Memory B cell (primary cell): ENCODE data around the gene RAET1E.
"Not testable (repeated sequence)": the region's sequence is repeated elsewhere in the genome, so short reads cannot be mapped to it uniquely, and the experiment has no call there.

Experiments
- ATAC-seq: fragments of 150-1000 bp; cut with Tn5 transposase; 2 replicates; pipeline ENCODE4 v1.10.0; 2021; ENCODE audit warnings: low read depth, mild to moderate bottlenecking, moderate library complexity
- DNase-seq, 2 donors: peaks; one replicate each; pipeline ENCODE4 v3.0.0; 2022; ENCODE audit warnings: low spot score in 2 of 2
- H3K27ac Mint-ChIP-seq: one replicate; pipeline ENCODE4 v1.8.0; 2022; ENCODE audit warnings: mild to moderate bottlenecking, moderate library complexity, mixed read lengths
- H3K27me3 Mint-ChIP-seq: one replicate; pipeline ENCODE4 v1.8.0; 2022; ENCODE audit warnings: mixed read lengths
- H3K36me3 Mint-ChIP-seq: one replicate; pipeline ENCODE4 v1.8.0; 2022; ENCODE audit warnings: mild to moderate bottlenecking, mixed read lengths
- H3K4me1 Mint-ChIP-seq: one replicate; pipeline ENCODE4 v1.8.0; 2022; ENCODE audit warnings: mixed read lengths
- H3K4me3 Mint-ChIP-seq: one replicate; pipeline ENCODE4 v1.8.0; 2022; ENCODE audit warnings: mild to moderate bottlenecking, moderate library complexity, mixed read lengths
- H3K9me3 Mint-ChIP-seq: one replicate; pipeline ENCODE4 v1.8.0; 2022; ENCODE audit warnings: mixed read lengths

Gene RAET1E

GRCh38 chr6:149861603-149862423, 36.1 kb downstream of the RAET1E start:
- H3K27ac Mint-ChIP-seq = no peak overlapping the region

DNA sequence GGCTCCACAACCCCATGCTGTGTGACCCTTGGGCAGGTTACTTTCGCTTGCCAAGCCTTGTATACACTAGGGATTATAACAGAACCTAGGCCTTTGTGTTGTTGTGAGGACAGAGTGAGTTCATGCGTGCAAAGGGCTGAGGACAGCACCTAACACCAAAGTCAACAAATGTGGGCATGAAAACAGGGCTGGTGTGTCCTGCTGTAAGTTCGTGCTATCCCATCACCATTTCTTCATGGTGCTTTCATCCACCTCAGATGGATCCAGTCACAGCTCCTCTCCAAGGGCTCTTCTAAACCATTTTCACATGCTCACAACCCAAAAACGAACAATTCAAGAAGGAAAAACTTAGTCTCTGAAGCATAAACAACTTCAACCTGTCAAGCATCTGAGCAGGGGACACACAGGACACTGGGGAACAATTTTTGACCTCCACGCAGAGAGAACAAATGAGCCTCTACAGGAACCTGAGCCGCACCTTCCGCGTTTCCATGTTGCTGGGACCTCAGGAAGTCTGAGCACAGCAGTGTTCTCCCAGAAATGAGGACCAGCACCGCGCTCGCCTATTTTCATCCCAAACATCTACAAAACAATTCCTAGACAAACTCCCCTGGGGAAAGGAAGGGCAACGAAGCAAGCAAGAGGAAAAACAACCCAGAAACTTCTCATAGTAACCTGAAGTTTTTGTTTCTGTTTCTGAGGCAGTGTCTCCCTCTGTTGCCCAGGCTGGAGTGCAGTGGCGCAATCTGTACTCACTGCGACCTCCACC, 36.9 kb downstream of the RAET1E start:
- Mint-ChIP-seq H3K4me3 (peak overlapping the region; percentile 14), H3K36me3 (no peaks in the 10 kb centered on the region), H3K4me1 (peaks cover 3% of the 10 kb centered on the region), H3K27ac (no peak overlapping the region), H3K9me3 (no peaks in the 10 kb centered on the region), H3K27me3 (peaks cover 10% of the 10 kb centered on the region)
- no peak for DNase-seq
- ATAC-seq = no peak

More at GRCh38 chr6:149861603-149862423, 36.1 kb downstream of the RAET1E start:
- Mint-ChIP-seq H3K4me3 (peak overlapping the region; percentile 45), H3K9me3 (no peaks in the 10 kb centered on the region), H3K4me1 (peaks cover 3% of the 10 kb centered on the region), H3K27me3 (peaks cover 10% of the 10 kb centered on the region), H3K36me3 (no peaks in the 10 kb centered on the region)
- DNase-seq (no peak), ATAC-seq (no peak)

DNA sequence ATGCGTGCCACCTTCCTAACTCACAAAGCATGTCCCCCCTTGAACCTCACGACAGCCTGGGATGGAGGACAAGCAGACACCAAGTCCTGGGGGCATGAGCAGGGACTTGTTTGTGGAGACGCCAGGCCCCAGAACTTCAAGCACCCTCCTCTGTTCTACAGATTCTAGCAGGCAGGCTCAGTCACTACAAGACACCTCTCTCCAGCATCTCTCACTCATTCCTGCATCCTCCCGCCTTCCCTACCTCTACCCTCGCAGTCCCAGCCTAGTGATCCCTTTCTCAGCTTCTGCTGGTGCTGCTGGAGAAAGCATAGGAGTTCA, 37.4 kb downstream of the RAET1E start:
- DNase-seq (no peak), ATAC-seq (no peak)
- Mint-ChIP-seq H3K27ac (no peak overlapping the region), H3K4me1 (peaks cover 3% of the 10 kb centered on the region), H3K36me3 (no peaks in the 10 kb centered on the region), H3K27me3 (peaks cover 10% of the 10 kb centered on the region), H3K4me3 (peak overlapping the region; percentile 14), H3K9me3 (no peaks in the 10 kb centered on the region)

- no peak for ATAC-seq
- H3K27me3 Mint-ChIP-seq = peaks cover 10% of the 10 kb centered on the region
- no peak overlapping the region for H3K4me3 Mint-ChIP-seq
- no peak for DNase-seq
- no peaks in the 10 kb centered on the region for H3K9me3 Mint-ChIP-seq
- no peaks in the 10 kb centered on the region for H3K36me3 Mint-ChIP-seq
- no peak overlapping the region for H3K27ac Mint-ChIP-seq
- H3K4me1 Mint-ChIP-seq = peaks cover 5% of the 10 kb centered on the region
Observed at GRCh38 chr6:149859938-149860337, 38.0 kb downstream of the RAET1E start.

DNA sequence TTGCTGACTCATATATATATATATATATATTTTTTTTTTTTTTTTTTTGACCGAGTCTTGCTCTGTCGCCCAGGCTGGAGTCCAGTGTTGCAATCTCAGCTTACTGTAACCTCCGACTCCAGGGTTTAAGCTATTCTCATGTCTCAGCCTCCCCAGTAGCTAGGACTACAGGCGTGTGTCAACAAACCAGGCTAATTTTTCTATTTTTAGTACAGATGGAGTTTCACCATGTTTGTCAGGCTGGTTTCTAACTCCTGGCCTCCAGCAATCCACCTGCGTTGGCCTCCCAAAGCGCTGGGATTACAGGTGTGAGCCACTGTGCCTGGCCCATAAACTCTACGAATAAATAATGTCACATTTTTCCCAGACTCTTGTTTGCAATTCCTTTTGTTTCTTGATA, 38.5 kb downstream of the RAET1E start:
- Mint-ChIP-seq H3K4me1 (peaks cover 10% of the 10 kb centered on the region), H3K27ac (no peak overlapping the region), H3K9me3 (no peaks in the 10 kb centered on the region), H3K27me3 (peaks cover 10% of the 10 kb centered on the region), H3K36me3 (no peaks in the 10 kb centered on the region), H3K4me3 (no peak overlapping the region)
- DNase-seq (no peak), ATAC-seq (no peak)

- no peaks in the 10 kb centered on the region for H3K36me3 Mint-ChIP-seq
- H3K9me3 Mint-ChIP-seq = no peaks in the 10 kb centered on the region
- peaks cover 10% of the 10 kb centered on the region for H3K27me3 Mint-ChIP-seq
- no peak overlapping the region for H3K27ac Mint-ChIP-seq
- no peak overlapping the region for H3K4me3 Mint-ChIP-seq
- DNase-seq (no peak), ATAC-seq (no peak)
- H3K4me1 Mint-ChIP-seq = peaks cover 15% of the 10 kb centered on the region
Observed at GRCh38 chr6:149857541-149857940, 40.4 kb downstream of the RAET1E start.

DNA sequence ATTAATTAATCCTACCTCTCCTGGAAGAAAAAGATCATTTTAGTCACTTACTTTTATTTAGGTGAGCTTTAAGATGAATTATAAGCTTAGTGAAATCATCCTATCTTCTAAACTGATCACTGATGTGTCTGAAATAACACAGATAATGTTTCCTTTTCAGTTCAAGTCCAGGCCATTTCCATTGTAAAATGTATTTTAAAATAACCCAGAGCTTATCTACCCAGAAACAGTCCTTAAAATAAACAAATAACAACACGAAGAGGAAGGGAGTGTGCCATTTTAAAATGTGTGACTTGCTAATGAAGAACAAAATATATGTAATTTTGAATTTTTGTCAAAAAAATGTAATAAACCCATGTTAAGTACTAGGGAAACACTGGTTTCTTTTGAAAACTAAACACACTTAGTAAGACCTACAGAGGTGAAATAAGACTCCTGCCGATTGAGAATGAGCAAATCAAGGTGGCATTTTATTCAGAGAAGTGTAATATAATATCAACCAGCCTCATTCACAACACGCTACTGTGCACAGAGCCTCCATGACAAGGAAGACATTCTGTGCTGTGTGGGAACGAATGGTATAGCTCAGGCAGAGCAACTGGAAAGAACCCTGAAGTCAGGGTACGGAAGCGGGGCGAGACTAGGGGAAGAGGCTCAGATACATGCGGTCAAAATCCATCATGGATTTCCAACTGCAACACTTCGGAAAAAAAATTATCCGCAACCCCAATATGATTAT, 41.5 kb downstream of the RAET1E start:
- no peak for DNase-seq
- Mint-ChIP-seq H3K9me3 (peaks cover 1% of the 10 kb centered on the region), H3K4me1 (peaks cover 23% of the 10 kb centered on the region), H3K4me3 (no peak overlapping the region), H3K27me3 (peaks cover 10% of the 10 kb centered on the region), H3K27ac (no peak overlapping the region), H3K36me3 (no peaks in the 10 kb centered on the region)
- no peak for ATAC-seq

- H3K27me3 Mint-ChIP-seq = peaks cover 5% of the 10 kb centered on the region
- H3K9me3 Mint-ChIP-seq = peaks cover 1% of the 10 kb centered on the region
- DNase-seq = no peak
- peaks cover 28% of the 10 kb centered on the region for H3K4me1 Mint-ChIP-seq
- peaks cover 2% of the 10 kb centered on the region for H3K36me3 Mint-ChIP-seq
- ATAC-seq = no peak
- H3K27ac Mint-ChIP-seq = no peak overlapping the region
- no peak overlapping the region for H3K4me3 Mint-ChIP-seq
Observed at GRCh38 chr6:149855741-149856140, 42.2 kb downstream of the RAET1E start.

- no peak overlapping the region for H3K27ac Mint-ChIP-seq
- H3K36me3 Mint-ChIP-seq = peaks cover 2% of the 10 kb centered on the region
- no peak overlapping the region for H3K4me3 Mint-ChIP-seq
- H3K27me3 Mint-ChIP-seq = no peaks in the 10 kb centered on the region
- DNase-seq (no peak), ATAC-seq (no peak)
- H3K9me3 Mint-ChIP-seq = peaks cover 1% of the 10 kb centered on the region
- peaks cover 28% of the 10 kb centered on the region for H3K4me1 Mint-ChIP-seq
Observed at GRCh38 chr6:149855040-149855654, 42.8 kb downstream of the RAET1E start.

DNA sequence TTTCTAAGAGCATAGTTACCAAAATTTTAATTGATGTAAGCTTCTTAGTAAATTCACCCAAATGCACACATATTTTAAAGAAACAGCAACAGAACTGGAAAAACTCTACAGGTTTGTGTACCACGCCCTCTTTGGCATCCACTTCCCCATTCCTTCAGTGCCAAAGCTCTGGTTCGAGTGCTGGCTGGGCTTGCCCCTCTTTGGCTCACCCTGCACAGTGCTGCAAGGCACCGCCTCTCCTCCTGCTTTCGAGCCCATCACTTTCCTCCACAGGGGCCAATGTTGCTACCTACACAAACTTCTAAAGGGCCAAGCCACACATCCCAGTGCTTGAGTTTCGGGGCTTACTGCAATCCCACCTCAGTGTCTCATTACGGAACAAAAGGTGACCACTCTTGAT, 43.4 kb downstream of the RAET1E start:
- Mint-ChIP-seq H3K27me3 (peaks cover 2% of the 10 kb centered on the region), H3K36me3 (peaks cover 2% of the 10 kb centered on the region), H3K27ac (no peak overlapping the region), H3K9me3 (peaks cover 1% of the 10 kb centered on the region), H3K4me3 (no peak overlapping the region), H3K4me1 (peaks cover 28% of the 10 kb centered on the region)
- no peak for ATAC-seq
- DNase-seq = no peak

DNA sequence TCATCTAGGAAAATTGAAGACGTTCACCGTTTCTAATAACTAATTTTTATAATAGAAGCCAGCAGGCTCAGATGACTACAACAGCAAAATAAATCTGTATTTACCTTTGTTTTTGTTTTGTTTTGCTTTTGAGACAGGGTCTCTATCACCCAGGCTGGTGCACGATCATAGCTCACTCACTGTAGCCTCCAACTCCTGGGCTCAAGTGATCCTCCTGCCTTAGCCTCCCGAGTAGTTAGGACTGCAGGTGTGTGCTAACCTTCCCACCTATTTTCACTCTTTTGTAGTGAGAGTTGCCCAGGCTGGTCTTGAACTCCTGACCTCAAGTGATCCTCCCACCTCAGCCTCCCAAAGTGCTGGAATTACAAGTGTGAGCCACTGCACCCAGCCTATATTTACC, 43.9 kb downstream of the RAET1E start:
- not testable (repeated sequence) for H3K27ac Mint-ChIP-seq, H3K9me3 Mint-ChIP-seq, H3K36me3 Mint-ChIP-seq

DNA sequence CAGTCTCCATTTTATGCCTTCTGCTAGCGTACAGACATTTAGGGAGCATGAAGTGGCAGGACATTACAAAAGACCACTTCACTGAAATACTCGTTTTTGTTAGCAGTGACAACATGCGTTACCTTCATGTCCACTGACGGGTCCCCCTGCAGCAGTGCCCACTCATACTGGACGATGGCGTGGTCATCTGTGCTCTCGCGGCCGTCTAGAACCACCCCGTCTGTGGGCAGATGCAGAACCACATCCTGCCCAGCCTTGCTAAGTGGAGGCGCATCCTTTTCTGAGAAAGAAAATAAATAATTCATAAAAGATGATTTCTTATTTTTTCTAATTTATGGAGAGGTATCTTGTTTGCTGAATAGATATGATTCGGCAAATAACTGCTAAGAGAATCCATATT, 45.0 kb downstream of the RAET1E start:
- Mint-ChIP-seq H3K27me3 (peaks cover 2% of the 10 kb centered on the region), H3K4me3 (peak overlapping the region; percentile 67), H3K9me3 (peaks cover 1% of the 10 kb centered on the region), H3K36me3 (peaks cover 2% of the 10 kb centered on the region), H3K27ac (no peak overlapping the region), H3K4me1 (peaks cover 28% of the 10 kb centered on the region)
- DNase-seq (no peak), ATAC-seq (no peak)

More for the DNA sequence above, 43.9 kb downstream of the RAET1E start:
- not testable (repeated sequence) for ATAC-seq, H3K27me3 Mint-ChIP-seq, DNase-seq
- H3K4me3 Mint-ChIP-seq = peak overlapping the region; percentile 11
- peaks cover 28% of the 10 kb centered on the region for H3K4me1 Mint-ChIP-seq

GRCh38 chr6:149852180-149852579, 45.7 kb downstream of the RAET1E start:
- Mint-ChIP-seq H3K36me3 (peaks cover 2% of the 10 kb centered on the region), H3K9me3 (peaks cover 1% of the 10 kb centered on the region), H3K27ac (peak overlapping the region; percentile 77), H3K4me3 (peak overlapping the region; percentile 67), H3K4me1 (peaks cover 28% of the 10 kb centered on the region), H3K27me3 (peaks cover 2% of the 10 kb centered on the region)
- DNase-seq (peak; percentile 16 to 57), ATAC-seq (peak; percentile 99)
